ENCODE results near the gene RELN. TPM values are rescaled to one million over a fixed set of nuclear protein-coding genes. Genes with fewer than 3 reads are reported as not detected.

Gene RELN
- total and polyA plus RNA-seq, 10 donors, result 0.03 to 7.6 (median 1.0) TPM

DNA sequence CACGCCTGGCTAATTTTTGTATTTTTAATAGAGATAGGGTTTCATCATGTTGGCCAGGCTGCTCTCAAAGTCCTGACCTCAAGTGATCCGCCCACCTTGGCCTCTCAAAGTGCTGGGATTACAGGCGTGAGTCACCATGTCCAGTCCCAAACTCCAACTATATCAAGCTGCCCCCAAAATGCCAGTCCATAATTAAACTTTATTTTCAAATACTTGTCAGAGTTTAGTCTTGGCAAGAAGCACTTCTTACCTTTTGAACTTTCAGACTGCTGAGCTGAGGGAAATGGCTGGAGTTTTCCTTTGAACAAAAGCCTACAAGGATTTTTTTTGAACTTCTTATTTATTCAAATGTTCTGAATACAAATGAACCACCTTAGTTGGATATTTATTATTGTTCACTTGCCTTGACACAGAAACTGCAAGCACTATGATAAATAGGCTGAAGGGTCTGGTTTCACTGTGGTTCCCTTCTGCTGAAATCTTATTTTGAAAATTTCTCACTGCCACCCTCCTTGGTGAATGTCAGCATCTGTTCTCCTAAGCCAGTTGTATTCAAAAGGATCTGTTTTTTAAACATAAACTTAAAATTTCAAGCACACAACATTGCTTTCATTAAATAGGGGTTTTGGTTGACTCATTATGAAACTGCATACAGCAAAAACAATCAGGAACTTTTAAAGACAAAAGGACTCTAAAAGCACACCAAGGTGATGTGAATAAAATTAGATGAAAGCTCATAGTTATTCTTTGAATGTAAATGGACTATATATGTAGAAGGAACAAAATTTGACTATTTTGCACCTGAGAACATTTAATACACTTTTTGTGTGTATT is 441.8 kb downstream of the RELN start:
- no peak for DNase-seq
- H3K4me3 ChIP-seq, result no peak overlapping the region
- no peaks in the 10 kb centered on the region for H3K9me3 ChIP-seq
- 79 to 90% (median 86%) methylated on average over 3 of the region's 3 CpGs for WGBS, 5 donors
- H3K27ac ChIP-seq, result no peak overlapping the region
- no peaks in the 10 kb centered on the region for H3K27me3 ChIP-seq (replicated peaks in 1 of 7)
- intact Hi-C loops (cut with DNase I; ENCODE audit: low total_unique reads), result no loop called here
- H3K4me1 ChIP-seq, result no peaks in the 10 kb centered on the region
- no peak for TF ChIP-seq POLR2AphosphoS5 (IDR thresholded peaks at IDR 0.05)
- TF ChIP-seq, protein P1, sequence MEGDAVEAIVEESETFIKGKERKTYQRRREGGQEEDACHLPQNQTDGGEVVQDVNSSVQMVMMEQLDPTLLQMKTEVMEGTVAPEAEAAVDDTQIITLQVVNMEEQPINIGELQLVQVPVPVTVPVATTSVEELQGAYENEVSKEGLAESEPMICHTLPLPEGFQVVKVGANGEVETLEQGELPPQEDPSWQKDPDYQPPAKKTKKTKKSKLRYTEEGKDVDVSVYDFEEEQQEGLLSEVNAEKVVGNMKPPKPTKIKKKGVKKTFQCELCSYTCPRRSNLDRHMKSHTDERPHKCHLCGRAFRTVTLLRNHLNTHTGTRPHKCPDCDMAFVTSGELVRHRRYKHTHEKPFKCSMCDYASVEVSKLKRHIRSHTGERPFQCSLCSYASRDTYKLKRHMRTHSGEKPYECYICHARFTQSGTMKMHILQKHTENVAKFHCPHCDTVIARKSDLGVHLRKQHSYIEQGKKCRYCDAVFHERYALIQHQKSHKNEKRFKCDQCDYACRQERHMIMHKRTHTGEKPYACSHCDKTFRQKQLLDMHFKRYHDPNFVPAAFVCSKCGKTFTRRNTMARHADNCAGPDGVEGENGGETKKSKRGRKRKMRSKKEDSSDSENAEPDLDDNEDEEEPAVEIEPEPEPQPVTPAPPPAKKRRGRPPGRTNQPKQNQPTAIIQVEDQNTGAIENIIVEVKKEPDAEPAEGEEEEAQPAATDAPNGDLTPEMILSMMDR (IDR thresholded peaks at IDR 0.05 in 8 of 11, conservative IDR thresholded peaks at IDR 0.05 in 3 of 11), result no peak
- no peak for TF ChIP-seq POLR2A (IDR thresholded peaks at IDR 0.05)
- no peaks in the 10 kb centered on the region for H3K36me3 ChIP-seq

DNA sequence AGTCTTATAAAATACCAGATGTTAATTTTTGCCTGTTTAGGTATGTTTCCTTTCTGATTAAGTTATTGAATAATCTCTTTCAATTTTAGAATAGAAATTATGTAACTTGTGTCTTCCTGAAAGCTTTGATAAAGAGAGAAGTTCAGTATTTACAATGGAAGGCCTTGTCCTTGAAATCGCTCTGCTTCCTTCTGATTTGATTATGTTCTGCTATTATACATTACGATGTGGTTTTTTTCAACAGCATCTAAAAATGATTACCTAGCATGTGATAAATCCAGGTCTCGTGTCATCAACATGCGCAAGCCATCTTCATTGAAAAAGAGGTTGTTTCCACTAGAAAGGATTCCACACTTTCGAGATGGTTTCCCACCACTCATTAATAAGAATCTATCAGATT is 447.0 kb downstream of the RELN start:
- Histone ChIP-seq H3K9me3 (no peaks in the 10 kb centered on the region), H3K36me3 (no peaks in the 10 kb centered on the region), H3K4me3 (no peak overlapping the region), H3K4me1 (no peaks in the 10 kb centered on the region), H3K27ac (peak overlapping the region in 7 of 8 donors; percentile 31 to 65 (median 37)), H3K27me3 (replicated peaks in 1 of 7) (peaks cover 0 to 8% (median 0%) of the 10 kb centered on the region in 7 donors)
- no peak for TF ChIP-seq POLR2AphosphoS5 (IDR thresholded peaks at IDR 0.05)
- TF ChIP-seq POLR2A (IDR thresholded peaks at IDR 0.05), result no peak
- intact Hi-C loops (cut with DNase I; ENCODE audit: low total_unique reads), result no loop called here
- WGBS, 5 donors, result 59 to 81% (median 75%) methylated on average over 5 of the region's 5 CpGs
- no peak for DNase-seq

DNA sequence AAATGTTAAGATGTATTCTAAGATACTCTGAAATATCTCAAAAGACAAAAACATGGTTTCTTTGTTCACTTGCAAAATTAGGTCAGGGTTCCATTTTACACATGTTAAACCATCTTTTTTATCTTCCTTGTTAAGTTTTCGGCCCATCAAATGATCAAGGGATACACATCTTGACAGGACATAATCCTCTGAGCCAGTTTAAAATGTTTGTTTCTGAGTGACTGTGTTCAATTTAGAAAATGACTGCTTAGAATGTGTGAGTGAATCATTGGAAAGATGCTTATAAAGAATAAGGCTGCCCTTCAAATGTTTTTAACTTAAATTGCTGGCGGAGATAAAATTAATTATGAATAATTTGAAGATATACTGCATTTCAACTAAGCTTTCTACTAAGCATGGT is 447.5 kb downstream of the RELN start:
- Histone ChIP-seq H3K27me3 (replicated peaks in 1 of 7) (peaks cover 0 to 8% (median 0%) of the 10 kb centered on the region in 7 donors), H3K27ac (peak overlapping the region in 7 of 8 donors; percentile 31 to 65 (median 34)), H3K4me1 (no peaks in the 10 kb centered on the region), H3K36me3 (no peaks in the 10 kb centered on the region), H3K9me3 (no peaks in the 10 kb centered on the region), H3K4me3 (no peak overlapping the region)
- TF ChIP-seq, protein P1 (IDR thresholded peaks at IDR 0.05 in 8 of 11, conservative IDR thresholded peaks at IDR 0.05 in 3 of 11), result no peak
- no peak for TF ChIP-seq POLR2A (IDR thresholded peaks at IDR 0.05)
- no peak for TF ChIP-seq POLR2AphosphoS5 (IDR thresholded peaks at IDR 0.05)
- WGBS, 5 donors, result 78 to 86% (median 83%) methylated on average over 2 of the region's 2 CpGs
- intact Hi-C loops (cut with DNase I; ENCODE audit: low total_unique reads), result no loop called here
- no peak for DNase-seq

DNA sequence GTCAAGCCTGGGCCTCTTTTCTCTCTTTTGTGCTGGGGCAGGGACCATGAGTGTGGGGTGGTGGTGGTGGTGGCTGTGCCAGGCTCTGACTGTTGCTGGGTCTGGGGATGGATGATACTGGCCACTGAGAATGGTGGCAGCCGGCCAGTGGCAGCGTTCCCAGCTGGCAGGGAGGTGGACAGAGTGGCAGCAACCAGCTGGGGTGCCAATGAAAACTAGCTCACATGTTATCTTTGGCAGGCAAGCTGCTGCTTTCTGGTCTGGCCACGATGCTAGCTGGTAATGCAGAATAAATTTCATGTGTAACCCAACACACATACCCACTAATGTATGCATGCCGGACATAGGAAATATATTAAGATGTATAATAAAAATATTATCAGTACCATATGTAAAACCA is 448.4 kb downstream of the RELN start:
- WGBS, 5 donors, result 66 to 80% (median 75%) methylated on average over 4 of the region's 4 CpGs
- no peaks in the 10 kb centered on the region for H3K9me3 ChIP-seq
- no peak overlapping the region for H3K27ac ChIP-seq
- intact Hi-C loops (cut with DNase I; ENCODE audit: low total_unique reads), result no loop called here
- peaks cover 0 to 8% (median 0%) of the 10 kb centered on the region in 7 donors for H3K27me3 ChIP-seq (replicated peaks in 1 of 7)
- no peaks in the 10 kb centered on the region for H3K4me1 ChIP-seq
- H3K36me3 ChIP-seq, result no peaks in the 10 kb centered on the region
- TF ChIP-seq POLR2AphosphoS5 (IDR thresholded peaks at IDR 0.05) (no peak), POLR2A (IDR thresholded peaks at IDR 0.05) (no peak)
- TF ChIP-seq, protein P1 (IDR thresholded peaks at IDR 0.05 in 8 of 11, conservative IDR thresholded peaks at IDR 0.05 in 3 of 11), result no peak
- no peak overlapping the region for H3K4me3 ChIP-seq
- no peak for DNase-seq

All from spleen (tissue), 11 donors.